CD4-positive, alpha-beta T cell treated with Interleukin-6 for 4 hours (primary cell): Measurements from ENCODE around the gene RYR2.
"Not testable (repeated sequence)": the region's sequence is repeated elsewhere in the genome, so short reads cannot be mapped to it uniquely, and the experiment has no call there.

ENCODE experiments used
- DNase-seq: peaks from one replicate; pipeline ENCODE4 v3.0.0-alpha.2; 2020; ENCODE audit warnings: mixed read lengths

Gene RYR2

DNA sequence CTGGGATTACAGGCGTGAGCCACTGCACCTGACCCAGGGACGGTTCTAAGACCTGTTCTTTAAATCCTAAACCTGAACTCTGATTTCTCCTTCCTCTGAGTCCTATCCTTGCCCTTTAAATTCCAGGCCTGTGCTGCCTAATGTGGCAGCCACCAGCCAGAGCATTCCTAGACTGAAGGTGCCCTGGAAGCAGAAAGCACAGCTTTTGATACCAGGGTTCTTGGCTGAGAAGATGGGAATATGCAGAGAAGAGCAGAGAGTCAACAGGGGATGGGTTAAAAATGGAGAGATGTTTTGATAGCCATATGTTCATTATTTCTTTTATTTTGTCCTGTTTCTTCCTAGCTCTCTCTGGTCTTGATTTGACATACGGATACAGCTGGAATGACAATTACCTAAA, 49.7 kb downstream of the RYR2 start:
- DNase-seq: no peak

DNA sequence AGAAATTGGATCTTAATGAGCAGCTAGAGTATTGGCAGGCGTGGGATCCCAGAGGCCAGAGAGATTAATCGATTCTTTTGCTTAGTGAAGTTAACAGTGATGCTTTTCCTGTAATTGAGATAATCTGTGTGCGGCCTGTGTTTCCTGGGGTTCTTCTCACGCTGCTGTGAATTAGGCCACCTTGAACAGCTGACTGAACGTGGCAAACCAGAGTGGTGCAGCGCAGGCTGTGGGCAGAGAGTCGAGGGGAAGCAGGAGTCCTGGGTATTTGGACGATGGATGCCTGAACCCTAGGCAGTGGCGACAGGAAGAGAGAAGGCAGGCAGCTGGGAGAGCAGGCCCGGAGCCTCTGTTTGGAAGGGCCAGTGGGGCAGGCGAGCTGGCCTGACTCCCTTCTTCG, 51.7 kb downstream of the RYR2 start:
- DNase-seq: no peak

DNA sequence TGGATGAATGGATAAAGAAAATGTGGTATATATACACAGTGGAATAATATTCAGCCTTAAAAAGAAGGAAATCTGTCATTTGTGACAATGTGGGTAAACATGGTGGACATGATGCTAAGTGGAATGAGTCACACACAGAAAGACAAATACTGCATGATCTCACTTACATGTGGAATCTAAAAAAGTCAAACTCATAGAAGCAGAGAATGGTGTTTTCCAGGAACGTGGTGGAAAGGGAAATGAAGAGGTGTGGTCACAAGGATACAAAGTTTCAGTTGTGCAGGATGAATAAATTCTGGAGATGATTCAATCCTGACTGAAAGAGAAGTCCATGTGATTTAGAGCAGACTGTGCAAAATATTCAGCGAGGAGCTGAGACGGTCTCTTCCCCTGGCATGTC, 56.6 kb downstream of the RYR2 start:
- DNase-seq: no peak

DNA sequence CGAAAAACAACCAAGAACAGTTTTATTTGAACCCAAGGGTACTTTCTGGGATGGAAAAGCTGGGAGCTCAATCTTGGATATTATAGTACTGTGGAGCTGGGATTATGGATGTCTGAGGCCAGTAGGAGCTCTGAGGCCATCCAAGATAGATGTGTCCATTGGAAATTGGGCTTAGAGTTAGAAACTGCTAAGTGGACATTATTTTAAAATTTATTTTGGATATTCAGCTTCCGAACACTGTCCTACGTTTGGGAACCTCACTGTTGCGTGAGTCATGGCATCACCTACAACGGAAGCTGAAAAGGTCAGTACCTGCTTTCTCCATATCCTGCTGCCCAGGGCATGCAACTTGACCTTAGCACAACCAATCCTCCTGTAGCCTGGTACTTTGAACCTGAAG, 61.0 kb downstream of the RYR2 start:
- no peak for DNase-seq

DNA sequence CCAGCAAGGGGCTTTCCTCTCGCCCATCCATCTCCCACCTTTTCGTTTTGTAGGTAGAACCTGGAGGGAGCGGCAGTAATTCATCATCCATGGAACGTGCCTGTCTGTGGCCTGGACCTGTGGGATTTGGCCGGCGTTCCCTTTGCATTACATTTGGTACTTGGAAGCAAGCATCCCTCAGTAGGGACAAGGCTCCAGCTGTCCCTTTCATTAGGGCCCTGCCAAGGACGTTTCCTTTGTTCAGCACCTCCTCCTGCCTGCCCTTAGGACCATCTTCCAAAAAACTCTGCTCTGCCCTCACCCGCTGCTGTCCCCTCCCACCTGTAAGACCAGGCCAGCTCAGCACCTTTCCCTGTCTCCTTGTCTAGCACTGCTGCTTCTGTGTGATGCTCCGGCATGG, 62.1 kb downstream of the RYR2 start:
- DNase-seq: no peak

DNA sequence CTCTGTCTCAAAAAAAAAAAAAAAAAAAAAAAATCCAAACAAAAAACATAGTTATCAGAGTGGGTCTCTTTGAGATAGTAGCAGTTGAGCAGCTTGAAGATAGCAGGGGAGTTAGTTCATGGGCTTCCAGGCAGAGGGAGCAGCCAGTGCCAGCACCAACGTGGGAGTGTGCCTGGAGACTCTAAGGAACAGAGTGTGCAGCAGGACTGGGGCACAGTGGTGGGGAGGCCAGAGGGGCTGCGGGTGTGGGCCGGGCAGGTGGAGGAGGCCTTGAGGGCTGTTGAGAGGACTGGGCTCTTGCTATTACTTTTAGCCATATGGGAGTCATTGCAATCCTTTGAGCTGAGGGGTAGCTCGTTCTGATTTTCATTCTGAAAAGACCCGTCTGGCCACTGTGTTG, 63.8 kb downstream of the RYR2 start:
- no peak for DNase-seq

DNA sequence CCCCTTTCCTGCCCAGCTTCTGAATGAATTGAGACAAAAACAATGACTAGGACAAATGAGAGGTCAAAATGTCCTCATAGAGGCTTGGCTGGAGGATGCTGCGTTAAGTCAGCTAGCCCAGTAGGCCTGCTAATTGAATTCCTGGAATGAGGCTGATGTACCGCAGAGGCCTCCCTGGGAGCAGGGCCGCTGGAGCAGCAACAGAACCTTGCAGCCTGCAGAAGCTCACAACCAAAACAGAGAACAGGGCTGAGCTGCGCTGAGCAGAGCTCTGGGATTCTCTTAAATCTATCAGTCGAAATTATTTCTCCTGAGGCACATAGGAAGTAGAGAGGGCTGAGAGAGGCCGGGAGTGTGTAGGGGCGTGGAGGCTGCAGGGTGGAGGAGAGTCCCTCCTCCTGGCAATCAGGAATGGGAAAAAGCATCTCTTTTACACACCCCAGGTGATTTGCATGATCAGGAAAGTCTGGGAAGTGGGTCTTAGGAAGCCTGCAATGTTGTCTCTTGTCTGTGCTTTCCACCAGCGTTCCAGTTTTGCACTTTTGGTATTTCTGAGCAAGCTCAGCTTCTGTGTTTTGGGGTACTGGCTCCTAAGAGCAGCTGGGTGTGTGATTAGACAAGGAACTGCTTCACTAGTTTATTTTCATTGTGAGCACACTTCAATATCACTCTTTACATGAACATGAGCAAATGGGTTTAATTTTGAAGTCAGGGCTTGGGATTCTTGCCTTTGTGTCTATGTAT, 66.5 kb downstream of the RYR2 start:
- DNase-seq: no peak

DNA sequence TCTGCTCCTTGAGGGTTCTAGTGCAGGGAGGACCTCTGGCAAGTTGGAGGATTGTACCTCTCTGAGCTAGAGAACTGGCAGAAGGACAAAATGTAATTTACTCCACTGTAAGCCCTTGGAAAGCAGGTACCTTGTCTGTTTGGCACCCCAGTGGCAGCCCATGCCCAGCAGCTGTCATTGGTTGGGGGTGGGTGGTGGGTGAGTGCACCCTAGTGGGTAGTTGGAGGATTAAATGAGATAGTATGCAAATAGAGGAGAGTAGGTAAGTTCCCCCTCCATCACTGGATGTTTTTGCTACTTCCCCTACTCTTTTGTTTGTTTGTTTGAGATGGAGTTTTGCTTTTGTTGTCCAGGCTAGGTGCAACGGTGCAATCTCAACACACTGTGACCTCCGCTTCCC, 69.8 kb downstream of the RYR2 start:
- DNase-seq: no peak

DNA sequence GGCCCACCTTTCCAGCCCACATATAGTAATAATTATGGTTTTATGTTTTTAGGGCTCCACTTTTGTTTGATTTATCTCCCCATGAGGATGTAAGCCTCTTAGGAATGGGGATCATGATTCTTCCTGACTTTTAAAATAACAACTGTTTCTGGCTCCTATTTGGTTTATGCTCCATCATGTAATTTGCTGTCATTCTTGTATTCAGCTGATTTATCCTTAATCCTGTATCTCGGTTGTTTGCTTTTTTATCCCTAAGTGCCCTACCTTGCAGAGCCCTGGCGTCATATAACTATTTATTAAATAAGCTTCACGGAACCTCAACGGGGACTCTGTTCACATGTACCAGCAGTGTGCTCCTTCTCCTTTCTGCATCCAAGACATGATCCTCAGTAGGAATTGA, 70.7 kb downstream of the RYR2 start:
- DNase-seq: no peak

DNA sequence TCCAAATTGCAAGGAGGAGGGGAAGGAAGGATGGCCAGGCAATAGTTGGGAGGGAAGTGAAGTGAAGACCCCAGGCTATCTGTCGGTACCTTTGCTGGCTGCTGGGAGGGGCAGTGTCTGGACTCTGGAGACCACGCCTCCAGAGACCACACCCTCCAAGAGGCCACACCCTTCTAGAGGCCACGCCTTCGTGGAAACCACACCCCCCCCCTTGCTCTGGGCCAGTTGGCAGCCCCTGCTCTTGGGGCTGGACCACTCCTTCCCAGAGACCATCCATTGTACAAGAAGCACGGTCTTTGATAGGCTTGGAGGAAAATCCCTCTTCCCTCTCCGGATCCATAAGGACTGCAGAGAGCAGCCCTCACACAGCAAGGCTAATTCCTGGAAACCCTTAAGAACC, 73.1 kb downstream of the RYR2 start:
- no peak for DNase-seq

DNA sequence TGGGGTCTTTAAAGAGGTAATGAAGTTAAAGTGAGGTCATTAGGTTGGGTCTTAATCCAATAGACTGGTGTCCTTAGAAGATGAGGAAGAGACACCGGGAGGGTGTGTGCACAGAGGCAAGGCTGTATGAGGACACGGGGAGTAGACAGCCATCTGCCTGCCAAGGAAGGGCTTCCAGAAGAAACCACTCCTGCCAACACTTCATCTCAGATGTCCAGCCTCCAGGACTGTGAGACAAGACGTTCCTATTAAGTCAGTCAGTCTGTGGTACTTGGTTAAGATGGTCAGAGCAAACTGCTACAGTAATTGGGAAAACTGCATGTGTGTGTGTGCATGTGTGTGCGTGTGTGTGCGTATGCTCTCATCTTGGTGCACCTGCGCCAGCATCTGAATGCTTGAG, 77.1 kb downstream of the RYR2 start:
- no peak for DNase-seq

DNA sequence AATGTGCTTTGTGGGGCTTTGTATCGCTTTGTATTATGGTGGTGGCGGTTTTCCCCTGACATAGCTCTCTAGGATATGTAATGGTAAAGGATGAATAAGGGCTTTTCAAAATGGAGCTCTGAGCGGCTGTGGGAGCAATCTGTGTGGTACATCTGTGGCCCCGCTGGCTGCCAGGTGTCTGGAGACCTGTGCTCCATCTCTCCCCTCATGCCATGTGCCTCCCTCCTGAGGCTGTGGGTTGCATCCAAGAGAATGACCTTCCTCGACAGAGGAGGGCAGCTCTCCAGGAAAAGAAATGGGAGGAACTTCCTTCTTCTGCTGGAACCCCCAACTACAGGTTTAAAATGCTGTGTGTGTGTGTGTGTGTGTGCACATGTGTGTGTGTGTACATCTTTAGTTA, 78.7 kb downstream of the RYR2 start:
- DNase-seq: no peak

DNA sequence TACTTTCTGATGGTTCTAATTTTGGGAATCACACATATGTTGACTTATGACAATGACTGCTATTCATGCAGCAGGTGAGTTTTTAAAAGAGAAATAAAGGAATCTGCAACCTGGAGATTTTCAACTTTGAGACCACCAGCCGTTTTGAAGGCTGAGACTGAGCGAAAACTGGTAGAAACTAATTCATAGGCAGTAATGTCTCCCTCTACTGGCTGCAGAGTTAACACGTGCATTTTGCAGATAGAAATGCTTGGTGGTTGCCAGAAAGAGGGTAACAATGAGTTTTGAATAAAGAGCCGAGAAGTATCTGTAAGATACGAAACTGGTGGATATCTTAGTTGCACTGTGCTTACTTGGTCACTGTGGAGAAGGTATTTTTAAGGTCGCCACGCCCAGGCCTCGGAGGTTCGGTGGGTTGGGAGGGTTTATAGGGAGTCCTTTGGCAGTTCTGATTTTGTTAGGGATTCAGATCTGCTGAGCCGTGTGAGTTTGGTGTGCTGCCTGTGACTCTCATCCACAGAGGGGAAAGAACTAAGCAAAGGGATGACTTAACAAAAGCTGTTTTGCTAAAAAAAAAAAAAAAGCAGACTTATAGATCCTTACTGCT, 83.0 kb downstream of the RYR2 start:
- DNase-seq: no peak

DNA sequence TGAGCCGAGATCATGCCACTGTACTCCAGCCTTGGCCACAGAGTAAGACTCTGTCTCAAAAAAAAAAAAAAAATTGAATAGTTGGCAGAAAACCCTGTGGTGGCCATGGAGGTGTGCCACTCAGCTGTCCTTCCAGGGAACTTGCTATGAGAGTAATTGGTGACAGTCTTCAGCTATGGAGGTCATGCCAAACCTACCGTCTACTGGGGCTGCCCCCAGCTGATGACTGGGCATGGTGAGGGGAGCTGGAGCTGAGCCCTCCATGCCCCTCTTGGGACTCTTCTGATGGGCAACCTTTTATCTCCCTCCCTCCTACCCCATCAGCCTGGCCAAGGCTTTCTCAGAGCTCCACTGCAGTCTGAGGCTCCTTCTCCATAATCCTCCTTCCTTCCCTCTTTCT, 84.2 kb downstream of the RYR2 start:
- no peak for DNase-seq

DNA sequence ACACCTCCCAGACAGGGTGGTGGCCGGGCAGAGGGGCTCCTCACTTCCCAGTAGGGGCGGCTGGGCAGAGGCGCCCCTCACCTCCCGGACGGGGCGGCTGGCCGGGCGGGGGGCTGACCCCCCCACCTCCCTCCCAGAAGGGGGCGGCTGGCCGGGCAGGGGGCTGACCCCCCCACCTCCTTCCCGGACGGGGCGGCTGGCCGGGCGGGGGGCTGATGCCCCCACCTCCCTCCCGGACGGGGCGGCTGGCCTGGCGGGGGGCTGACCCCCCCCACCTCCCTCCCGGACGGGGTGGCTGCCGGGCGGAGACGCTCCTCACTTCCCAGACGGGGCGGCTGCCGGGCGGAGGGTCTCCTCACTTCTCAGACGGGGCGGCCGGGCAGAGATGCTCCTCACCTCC, 85.3 kb downstream of the RYR2 start:
- DNase-seq: not testable (repeated sequence)

DNA sequence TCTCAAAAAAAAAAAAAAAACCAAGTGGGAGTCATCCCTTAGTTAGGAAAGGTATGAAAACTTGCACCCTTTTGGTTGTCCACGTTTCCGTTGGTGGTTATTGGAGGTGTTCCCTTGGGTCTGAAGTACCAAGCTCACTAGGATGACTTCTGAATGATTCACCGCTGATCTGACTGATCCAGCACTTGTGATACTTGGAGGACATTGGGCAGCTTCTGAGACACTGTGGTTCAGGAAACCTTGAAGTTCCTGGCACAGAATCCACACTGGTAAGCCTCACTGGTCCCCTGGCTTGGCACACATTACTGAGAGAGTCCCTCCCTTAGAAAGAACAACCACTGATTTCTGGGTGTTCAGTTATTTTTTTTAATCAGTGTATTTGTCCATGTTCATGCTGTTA, 91.9 kb downstream of the RYR2 start:
- DNase-seq: no peak

DNA sequence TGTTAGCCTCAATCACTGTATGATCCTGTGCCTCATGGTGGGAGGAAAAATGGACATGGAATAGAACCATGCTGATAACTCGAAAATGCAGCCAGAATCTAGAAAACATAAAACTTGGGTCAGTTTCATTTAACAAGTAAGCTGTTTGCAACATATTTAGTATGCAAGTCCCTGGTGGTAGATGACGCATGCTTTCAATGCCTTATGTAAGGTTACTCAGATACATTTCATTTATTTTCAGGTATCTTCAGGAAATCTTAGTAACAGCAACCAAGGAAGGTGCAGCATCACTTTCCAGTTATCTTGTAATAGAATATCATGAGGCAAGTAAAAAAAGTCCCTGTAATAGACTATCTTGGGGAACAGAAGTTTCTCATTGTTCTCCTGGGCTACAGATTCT, 92.9 kb downstream of the RYR2 start:
- no peak for DNase-seq

DNA sequence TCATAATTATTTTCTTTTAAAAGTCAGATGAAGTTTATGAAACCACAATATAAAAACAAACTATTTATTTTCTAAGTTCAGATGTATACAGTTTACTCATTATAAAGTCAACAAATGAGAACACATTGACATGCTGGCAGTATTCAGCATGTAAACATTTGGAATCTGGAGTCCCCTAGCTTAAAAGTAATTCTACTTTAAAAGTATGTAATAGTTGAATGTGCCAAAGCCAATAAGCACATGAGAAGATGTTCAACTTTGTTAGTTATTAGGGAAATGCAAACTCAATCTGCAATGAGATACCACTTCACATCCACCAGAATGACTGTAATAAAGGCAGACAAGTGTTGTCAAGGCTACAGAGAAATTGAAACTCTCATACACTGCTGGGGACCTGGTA, 96.6 kb downstream of the RYR2 start:
- no peak for DNase-seq

DNA sequence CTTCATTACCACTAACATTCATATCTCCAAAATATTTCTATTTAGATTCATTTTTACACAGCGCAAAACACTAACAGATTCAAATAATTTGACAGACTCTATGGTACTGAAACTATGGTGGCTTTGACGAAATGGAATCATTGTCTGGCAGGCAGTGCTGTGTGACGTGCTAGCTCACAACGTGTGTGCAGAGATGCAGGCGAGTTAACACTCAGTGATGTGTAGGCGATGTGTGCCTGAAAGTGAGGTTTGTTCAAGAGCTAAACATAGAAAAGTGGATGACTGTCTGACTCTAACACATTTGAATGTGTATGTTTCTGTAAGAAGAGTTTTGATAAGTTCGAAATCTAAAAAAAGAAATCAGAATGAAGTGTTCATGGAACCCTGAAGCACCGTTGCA, 97.7 kb downstream of the RYR2 start:
- DNase-seq: no peak

DNA sequence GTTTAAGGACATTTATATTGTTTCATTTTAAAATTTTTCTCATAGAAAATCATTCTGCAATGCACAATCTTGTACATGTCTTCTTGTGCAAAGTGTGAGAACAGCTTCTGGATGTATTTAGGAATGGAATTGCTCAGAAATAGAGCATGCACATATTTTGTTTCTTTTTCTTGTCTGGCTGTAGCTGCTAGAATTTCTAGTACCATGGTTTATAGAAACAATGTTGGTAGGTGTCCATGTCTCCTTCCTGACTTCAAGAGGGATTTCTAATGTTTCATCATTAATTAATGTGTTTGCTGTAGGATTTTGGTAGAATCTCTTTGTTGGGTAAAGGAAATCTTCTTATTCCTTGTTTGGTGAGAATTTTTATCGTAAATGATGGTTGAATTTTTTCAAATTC, 99.0 kb downstream of the RYR2 start:
- no peak for DNase-seq

DNA sequence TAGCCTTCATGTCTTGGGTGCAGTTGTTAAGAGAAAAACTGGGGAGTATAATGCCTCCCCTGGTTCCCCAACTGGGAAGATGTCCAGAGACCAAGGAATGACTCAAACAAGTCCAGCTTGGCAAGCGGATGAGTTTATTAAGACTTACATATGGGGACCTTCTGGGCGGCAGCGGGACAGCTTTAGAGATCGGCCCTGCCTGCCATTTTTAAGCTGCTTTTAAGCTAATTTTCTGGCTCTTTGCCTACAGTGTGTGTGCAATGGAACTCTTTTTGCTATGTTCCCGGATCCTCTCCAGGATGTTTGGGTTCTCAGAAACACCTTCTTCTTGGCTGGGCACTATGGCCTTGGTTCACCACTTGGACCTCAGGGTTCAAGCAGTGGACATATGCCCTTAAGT, 99.5 kb downstream of the RYR2 start:
- no peak for DNase-seq

DNA sequence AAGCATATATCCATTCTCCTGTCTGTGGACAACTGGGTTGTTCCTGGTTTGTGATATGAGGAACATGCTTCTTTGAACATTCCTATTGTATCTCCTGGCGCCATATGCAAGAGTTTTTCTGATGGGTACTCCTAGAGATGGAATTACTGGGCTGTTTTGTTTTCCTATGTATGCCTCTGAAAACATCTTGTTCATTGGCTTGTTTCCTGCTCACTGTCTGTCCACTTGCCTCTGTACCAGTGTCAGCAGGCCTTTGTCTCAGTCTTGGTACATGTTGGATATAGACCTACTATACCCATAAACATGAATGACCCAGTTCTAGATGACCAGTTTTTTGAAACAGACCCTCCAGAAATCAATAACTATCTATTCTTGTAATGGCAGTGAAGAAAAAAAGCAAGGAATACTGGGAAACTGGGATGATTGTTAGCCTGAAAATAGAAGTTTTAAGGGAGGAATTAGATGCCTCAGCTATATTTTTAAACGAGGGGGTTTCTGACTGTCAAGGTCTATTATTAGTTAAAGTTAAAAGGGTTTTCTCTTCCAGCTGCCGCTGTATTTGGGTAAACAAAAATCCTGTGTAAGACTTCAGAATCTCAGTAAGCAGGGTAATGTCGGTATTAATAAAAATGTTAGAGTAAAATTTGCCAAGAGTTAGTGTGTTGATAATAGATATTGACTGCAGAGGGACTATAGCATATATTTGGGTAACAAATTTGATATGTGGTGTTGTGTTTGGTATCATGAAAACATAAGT, 103.6 kb downstream of the RYR2 start:
- no peak for DNase-seq

DNA sequence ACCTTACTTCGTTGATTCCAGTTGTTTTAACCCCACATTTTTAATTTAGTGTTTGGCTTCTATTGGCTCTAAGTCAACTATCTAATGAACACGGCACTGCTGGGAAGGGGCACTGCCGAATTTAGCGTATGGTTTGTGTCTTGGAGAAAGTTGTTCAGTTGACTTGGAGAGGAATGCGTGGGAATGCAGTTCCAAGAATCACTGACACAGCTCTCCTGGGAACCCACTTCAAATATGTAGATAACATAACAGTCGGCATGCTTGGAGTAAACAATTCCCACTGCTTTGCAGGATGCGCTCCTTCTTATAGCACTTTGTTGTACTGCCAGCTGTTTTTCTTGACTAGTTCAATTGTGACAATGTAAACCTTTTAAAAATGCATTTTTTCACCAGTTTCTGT, 104.3 kb downstream of the RYR2 start:
- DNase-seq: no peak

DNA sequence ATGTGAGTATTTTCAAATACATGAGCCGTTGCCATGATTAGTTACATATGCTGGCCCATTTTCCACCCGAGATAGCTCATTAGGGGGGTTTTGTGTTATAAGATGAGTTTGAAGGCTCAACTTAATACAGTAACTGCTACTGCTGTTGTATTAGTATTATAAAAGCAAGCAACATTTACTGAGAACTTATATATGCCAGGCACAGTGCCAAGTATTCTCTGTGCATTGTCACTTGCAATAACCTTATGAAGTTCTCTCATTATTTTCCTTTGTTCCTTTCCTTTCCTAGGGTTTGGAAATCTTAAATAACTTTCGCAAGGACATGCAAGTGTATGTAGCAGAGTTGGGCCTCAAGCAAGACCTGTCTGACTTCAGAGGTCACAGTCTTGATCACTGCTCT, 107.9 kb downstream of the RYR2 start:
- DNase-seq: no peak
